Adrenal gland (tissue), 12 donors: ENCODE measurements around the gene DEFB128. TPM values are rescaled to one million over a fixed set of nuclear protein-coding genes. Genes with fewer than 3 reads are reported as not detected.
"Not testable (repeated sequence)": the region's sequence is repeated elsewhere in the genome, so short reads cannot be mapped to it uniquely, and the experiment has no call there.

ENCODE experiments used
- DNase-seq, 7 donors: peaks; one replicate each; pipeline ENCODE4 v3.0.0-alpha.2; 2019 to 2020
- H3K27ac ChIP-seq, 5 donors: fragments of 200-600 bp; sonication (generic) in 4 of 5; 1 replicate in 3 of 5; 2 replicates in 2 of 5; pipeline versions ENCODE4 v1.5.1 to v1.8.0; 2016 to 2020; ENCODE audit warnings: mild to moderate bottlenecking in 1 of 5
- H3K27me3 ChIP-seq: fragments of 200-600 bp; 2 replicates; pipeline ENCODE4 v1.8.0; 2021
- H3K36me3 ChIP-seq, 2 donors: fragments of 200-600 bp; replicated peaks in 1 of 2; 1 replicate in 1 of 2; 2 replicates in 1 of 2; pipeline versions ENCODE4 v1.5.1 to v1.8.0; 2018 to 2022
- H3K4me1 ChIP-seq, 2 donors: fragments of 200-600 bp; replicated peaks in 1 of 2; 1 replicate in 1 of 2; 2 replicates in 1 of 2; pipeline versions ENCODE4 v1.5.1 to v1.8.0; 2018 to 2021
- H3K4me3 ChIP-seq, 4 donors: fragments of 200-600 bp; sonication (generic) in 3 of 4; one replicate each; pipeline ENCODE4 v1.5.1; 2016 to 2018
- H3K9me3 ChIP-seq, 3 donors: fragments of 200-600 bp; sonication (generic) in 1 of 3; replicated peaks in 1 of 3; 1 replicate in 2 of 3; 2 replicates in 1 of 3; pipeline versions ENCODE4 v1.5.1 to v1.8.0; 2016 to 2021
- CTCF ChIP-seq, 6 experiments: fragments of 450-650 bp in 4 of 6; fragments of 200-600 bp in 2 of 6; sonication (generic) in 1 of 6; IDR thresholded peaks; 1 replicate in 5 of 6; 2 replicates in 1 of 6; pipeline versions ENCODE4 v1.5.1 to v1.8.0; 2016 to 2021; ENCODE audit warnings: antibody characterized with exemption in 6 of 6, mild to moderate bottlenecking in 2 of 6, moderate library complexity in 1 of 6
- POLR2A ChIP-seq, 2 donors: fragments of 450-650 bp; IDR thresholded peaks; one replicate each; pipeline ENCODE4 v1.6.1; 2017; ENCODE audit warnings: antibody characterized with exemption in 2 of 2, mild to moderate bottlenecking in 2 of 2, moderate library complexity in 1 of 2
- WGBS, 4 donors: extraction: QIAGEN DNeasy Blood & Tissue Kit in 2 of 4; methylation state at CpG; one replicate each; pipeline versions ENCODE4 v1.1.5 to v1.1.7; 2013 to 2017; 5-methylcytosine and 5-hydroxymethylcytosine counted together
- intact Hi-C, 2 donors: fragments of 100-400 bp; cut with DNase I; formaldehyde crosslinking; loops; one replicate each; pipeline versions ENCODE4 v1.14.1 to v1.15.0; 2022 to 2023
- polyA plus RNA-seq, 3 donors: library from polyadenylated mRNA; stranded (reverse); fragments of 200-250 nt in 2 of 3; fragments of 350-450 nt in 1 of 3; fragmentation: Illumina TruSeq in 1 of 3; extraction: RNeasy Lipid Tissue Mini Kit (QIAGEN cat#74804) in 1 of 3; gene quantifications; one replicate each; pipeline ENCODE4 v1.2.3, GENCODE V29; 2013 to 2014
- total RNA-seq, 9 donors: library from RNA; depleted of rRNA in 4 of 9; stranded (reverse); fragments of >200 nt in 4 of 9; fragments of 120-200 nt in 1 of 9; fragmentation: NEBNext Ultra II Directional in 1 of 9; extraction: Animal tissue kit (Norgen Biotek cat#: 25700) in 1 of 9; gene quantifications; one replicate each; pipeline versions ENCODE4 v1.1.0 to v1.2.4, GENCODE V29; 2013 to 2023
- donor health status: healthy with polysubstance abuse.
- donor health status: Bipolar disorder and iron deficiency.
- donor health status: DM: yes; HTN: yes; CAD: no.
- donor health status: DM: no; HTN: no; CAD: no.
- donor health status: DM: no; HTN: no; CAD: no.
- donor health status: DM: yes; HTN: yes; CAD: no.

The DEFB128 gene
- total and polyA plus RNA-seq, 12 donors = not detected

- DNase-seq = no peak
- H3K27ac ChIP-seq = no peak overlapping the region
- no peaks in the 10 kb centered on the region for H3K4me1 ChIP-seq
- H3K27me3 ChIP-seq = no peaks in the 10 kb centered on the region
- H3K9me3 ChIP-seq = no peaks in the 10 kb centered on the region
- no peaks in the 10 kb centered on the region for H3K36me3 ChIP-seq
- 55 to 60% (median 59%) methylated on average over 7 of the region's 7 CpGs for WGBS, 4 donors
- TF ChIP-seq POLR2A (IDR thresholded peaks at IDR 0.05) (no peak), CTCF (IDR thresholded peaks at IDR 0.05) (no peak)
- no peak overlapping the region for H3K4me3 ChIP-seq
- intact Hi-C loops = loop anchor here in 1 of 2 donors (5.0 kb wide), 1 partner anchor 56 kb away; no protein-coding TSS in a partner anchor
These were observed 21.4 kb upstream of the DEFB128 start for GRCh38 chr20:210809-211502.

GRCh38 chr20:208942-209566 is 19.5 kb upstream of the DEFB128 start:
- no peak overlapping the region for H3K27ac ChIP-seq
- peak in 4 of 7 donors; percentile 14 to 26 (median 20) for DNase-seq
- TF ChIP-seq POLR2A (IDR thresholded peaks at IDR 0.05) (no peak), CTCF (IDR thresholded peaks at IDR 0.05) (peak; percentile 22 to 68 (median 62))
- H3K9me3 ChIP-seq = no peaks in the 10 kb centered on the region
- 23 to 31% (median 28%) methylated on average over 3 to 5 of the region's 5 CpGs for WGBS, 4 donors
- H3K4me3 ChIP-seq = no peak overlapping the region
- no peaks in the 10 kb centered on the region for H3K4me1 ChIP-seq
- intact Hi-C loops = loop anchor here in 1 of 2 donors (10.0 kb wide), 1 partner anchor 126 kb away; no protein-coding TSS in a partner anchor
- H3K36me3 ChIP-seq = no peaks in the 10 kb centered on the region
- H3K27me3 ChIP-seq = no peaks in the 10 kb centered on the region

GRCh38 chr20:203630-204029 is 14.1 kb upstream of the DEFB128 start:
- not testable (repeated sequence) for H3K4me1 ChIP-seq, DNase-seq, H3K9me3 ChIP-seq, H3K27ac ChIP-seq, H3K36me3 ChIP-seq, H3K4me3 ChIP-seq, H3K27me3 ChIP-seq
- intact Hi-C loops = loop anchor here in 1 of 2 donors (10.0 kb wide), 1 partner anchor 131 kb away; no protein-coding TSS in a partner anchor
- WGBS, 4 donors = 59 to 74% (median 70%) methylated on average over 4 of the region's 4 CpGs

- no peak for DNase-seq
- H3K36me3 ChIP-seq = no peaks in the 10 kb centered on the region
- intact Hi-C loops = loop anchor here in 1 of 2 donors (10.0 kb wide), 1 partner anchor 135 kb away; no protein-coding TSS in a partner anchor
- no peak overlapping the region for H3K27ac ChIP-seq
- no peaks in the 10 kb centered on the region for H3K4me1 ChIP-seq
- no peak overlapping the region for H3K4me3 ChIP-seq
- H3K9me3 ChIP-seq = no peaks in the 10 kb centered on the region
- TF ChIP-seq POLR2A (IDR thresholded peaks at IDR 0.05) (no peak), CTCF (IDR thresholded peaks at IDR 0.05) (no peak)
- 62 to 75% (median 67%) methylated on average over 4 of the region's 4 CpGs for WGBS, 4 donors
- H3K27me3 ChIP-seq = no peaks in the 10 kb centered on the region
These were observed 10.5 kb upstream of the DEFB128 start for GRCh38 chr20:199996-200395.
